NCI-H2227 treated with DMSO at 0.1 percent for 48 hours (cell line): Measurements from ENCODE around the gene DUS1L.

Experiments used
- DNase-seq: peaks from one replicate; lab custom pipeline; 2025; lab: John Stamatoyannopoulos, UW

The DUS1L gene

GRCh38 chr17:82012640-82013295 lies 52.8 kb downstream of the DUS1L start:
- DNase-seq = peak; percentile 33

GRCh38 chr17:82012261-82012639 lies 53.4 kb downstream of the DUS1L start:
- DNase-seq = no peak

- DNase-seq = no peak
Observed at GRCh38 chr17:82011617-82012187, 53.9 kb downstream of the DUS1L start.

- DNase-seq = no peak
Observed at GRCh38 chr17:82010575-82011525, 54.8 kb downstream of the DUS1L start.

- no peak for DNase-seq
Observed at GRCh38 chr17:82009413-82009812, 56.2 kb downstream of the DUS1L start.

GRCh38 chr17:82008941-82009405 lies 56.6 kb downstream of the DUS1L start:
- DNase-seq = no peak

GRCh38 chr17:82008258-82008940 lies 57.2 kb downstream of the DUS1L start:
- DNase-seq = no peak
